Measurements from ENCODE around the gene CREB3L1. TPM values are rescaled to one million over a fixed set of nuclear protein-coding genes. Genes with fewer than 3 reads are reported as not detected.

CREB3L1 gene
- total RNA-seq, 1 experiment from 2014 or later = not detected

GRCh38 chr11:46286789-46287188 is 9.3 kb downstream of the CREB3L1 start:
- Histone ChIP-seq H3K9me2 (replicated peaks; ENCODE audit: insufficient read depth, low read length) (no peaks in the 10 kb centered on the region), H3K9ac (ENCODE audit: low read length) (no peak overlapping the region), H3K4me3 (ENCODE audit: low read length) (no peak overlapping the region), H3K27me3 (ENCODE audit: low read length) (no peaks in the 10 kb centered on the region), H4K20me1 (ENCODE audit: insufficient read depth, low read depth, low read length) (no peaks in the 10 kb centered on the region), H3K27ac (ENCODE audit: low read length) (no peak overlapping the region), H3K79me2 (ENCODE audit: low read length) (no peaks in the 10 kb centered on the region), H3K4me1 (ENCODE audit: low read length) (peaks cover 8% of the 10 kb centered on the region), H3K9me3 (ENCODE audit: low read length) (no peaks in the 10 kb centered on the region), H3K36me3 (ENCODE audit: insufficient read depth, low read length) (no peaks in the 10 kb centered on the region), H2AFZ (ENCODE audit: low read length) (no peak overlapping the region), H3K4me2 (ENCODE audit: low read depth, low read length, poor library complexity, severe bottlenecking) (no peak overlapping the region)
- no peak for DNase-seq

GRCh38 chr11:46288451-46288850 is 11.0 kb downstream of the CREB3L1 start:
- Histone ChIP-seq H3K36me3 (ENCODE audit: insufficient read depth, low read length) (no peaks in the 10 kb centered on the region), H3K4me3 (ENCODE audit: low read length) (no peak overlapping the region), H3K79me2 (ENCODE audit: low read length) (no peaks in the 10 kb centered on the region), H3K9me2 (replicated peaks; ENCODE audit: insufficient read depth, low read length) (no peaks in the 10 kb centered on the region), H3K4me2 (ENCODE audit: low read depth, low read length, poor library complexity, severe bottlenecking) (no peak overlapping the region), H3K9me3 (ENCODE audit: low read length) (no peaks in the 10 kb centered on the region), H3K27ac (ENCODE audit: low read length) (no peak overlapping the region), H2AFZ (ENCODE audit: low read length) (no peak overlapping the region), H3K4me1 (ENCODE audit: low read length) (no peaks in the 10 kb centered on the region), H3K27me3 (ENCODE audit: low read length) (no peaks in the 10 kb centered on the region), H3K9ac (ENCODE audit: low read length) (no peak overlapping the region), H4K20me1 (ENCODE audit: insufficient read depth, low read depth, low read length) (no peaks in the 10 kb centered on the region)
- no peak for DNase-seq

GRCh38 chr11:46290011-46290410 is 12.5 kb downstream of the CREB3L1 start:
- no peak for DNase-seq
- Histone ChIP-seq H3K9me2 (replicated peaks; ENCODE audit: insufficient read depth, low read length) (no peaks in the 10 kb centered on the region), H3K9me3 (ENCODE audit: low read length) (no peaks in the 10 kb centered on the region), H3K4me3 (ENCODE audit: low read length) (no peak overlapping the region), H3K27ac (ENCODE audit: low read length) (no peak overlapping the region), H3K9ac (ENCODE audit: low read length) (no peak overlapping the region), H3K79me2 (ENCODE audit: low read length) (no peaks in the 10 kb centered on the region), H3K4me1 (ENCODE audit: low read length) (no peaks in the 10 kb centered on the region), H3K36me3 (ENCODE audit: insufficient read depth, low read length) (no peaks in the 10 kb centered on the region), H2AFZ (ENCODE audit: low read length) (no peak overlapping the region), H4K20me1 (ENCODE audit: insufficient read depth, low read depth, low read length) (no peaks in the 10 kb centered on the region), H3K4me2 (ENCODE audit: low read depth, low read length, poor library complexity, severe bottlenecking) (no peak overlapping the region), H3K27me3 (ENCODE audit: low read length) (no peaks in the 10 kb centered on the region)

- H3K27me3 ChIP-seq (ENCODE audit: low read length) = no peaks in the 10 kb centered on the region
- H3K36me3 ChIP-seq (ENCODE audit: insufficient read depth, low read length) = no peaks in the 10 kb centered on the region
- no peaks in the 10 kb centered on the region for H3K4me1 ChIP-seq (ENCODE audit: low read length)
- H3K27ac ChIP-seq (ENCODE audit: low read length) = no peak overlapping the region
- no peaks in the 10 kb centered on the region for H3K9me2 ChIP-seq (replicated peaks; ENCODE audit: insufficient read depth, low read length)
- DNase-seq = no peak
- H3K9me3 ChIP-seq (ENCODE audit: low read length) = no peaks in the 10 kb centered on the region
- no peak overlapping the region for H2AFZ ChIP-seq (ENCODE audit: low read length)
- no peak overlapping the region for H3K4me2 ChIP-seq (ENCODE audit: low read depth, low read length, poor library complexity, severe bottlenecking)
- H3K9ac ChIP-seq (ENCODE audit: low read length) = no peak overlapping the region
- no peak overlapping the region for H3K4me3 ChIP-seq (ENCODE audit: low read length)
- H3K79me2 ChIP-seq (ENCODE audit: low read length) = no peaks in the 10 kb centered on the region
- no peaks in the 10 kb centered on the region for H4K20me1 ChIP-seq (ENCODE audit: insufficient read depth, low read depth, low read length)
These were observed 13.3 kb downstream of the CREB3L1 start for GRCh38 chr11:46290598-46291309.

GRCh38 chr11:46291441-46292150 is 14.1 kb downstream of the CREB3L1 start:
- Histone ChIP-seq H3K9me3 (ENCODE audit: low read length) (no peaks in the 10 kb centered on the region), H3K27me3 (ENCODE audit: low read length) (no peaks in the 10 kb centered on the region), H3K4me2 (ENCODE audit: low read depth, low read length, poor library complexity, severe bottlenecking) (no peak overlapping the region), H3K9me2 (replicated peaks; ENCODE audit: insufficient read depth, low read length) (no peaks in the 10 kb centered on the region), H3K9ac (ENCODE audit: low read length) (no peak overlapping the region), H3K4me3 (ENCODE audit: low read length) (no peak overlapping the region), H3K79me2 (ENCODE audit: low read length) (no peaks in the 10 kb centered on the region), H3K36me3 (ENCODE audit: insufficient read depth, low read length) (no peaks in the 10 kb centered on the region), H2AFZ (ENCODE audit: low read length) (no peak overlapping the region), H4K20me1 (ENCODE audit: insufficient read depth, low read depth, low read length) (no peaks in the 10 kb centered on the region), H3K27ac (ENCODE audit: low read length) (no peak overlapping the region), H3K4me1 (ENCODE audit: low read length) (no peaks in the 10 kb centered on the region)
- DNase-seq = no peak

GRCh38 chr11:46293066-46293465 is 15.6 kb downstream of the CREB3L1 start:
- no peaks in the 10 kb centered on the region for H3K9me2 ChIP-seq (replicated peaks; ENCODE audit: insufficient read depth, low read length)
- no peaks in the 10 kb centered on the region for H3K27me3 ChIP-seq (ENCODE audit: low read length)
- H3K79me2 ChIP-seq (ENCODE audit: low read length) = no peaks in the 10 kb centered on the region
- no peaks in the 10 kb centered on the region for H4K20me1 ChIP-seq (ENCODE audit: insufficient read depth, low read depth, low read length)
- H2AFZ ChIP-seq (ENCODE audit: low read length) = no peak overlapping the region
- H3K27ac ChIP-seq (ENCODE audit: low read length) = no peak overlapping the region
- H3K4me1 ChIP-seq (ENCODE audit: low read length) = no peaks in the 10 kb centered on the region
- no peaks in the 10 kb centered on the region for H3K9me3 ChIP-seq (ENCODE audit: low read length)
- DNase-seq = no peak
- no peaks in the 10 kb centered on the region for H3K36me3 ChIP-seq (ENCODE audit: insufficient read depth, low read length)
- no peak overlapping the region for H3K9ac ChIP-seq (ENCODE audit: low read length)
- no peak overlapping the region for H3K4me2 ChIP-seq (ENCODE audit: low read depth, low read length, poor library complexity, severe bottlenecking)
- H3K4me3 ChIP-seq (ENCODE audit: low read length) = no peak overlapping the region

GRCh38 chr11:46293641-46294103 is 16.2 kb downstream of the CREB3L1 start:
- H3K36me3 ChIP-seq (ENCODE audit: insufficient read depth, low read length) = no peaks in the 10 kb centered on the region
- no peak for DNase-seq
- H3K4me2 ChIP-seq (ENCODE audit: low read depth, low read length, poor library complexity, severe bottlenecking) = no peak overlapping the region
- no peak overlapping the region for H3K4me3 ChIP-seq (ENCODE audit: low read length)
- no peaks in the 10 kb centered on the region for H4K20me1 ChIP-seq (ENCODE audit: insufficient read depth, low read depth, low read length)
- no peak overlapping the region for H2AFZ ChIP-seq (ENCODE audit: low read length)
- no peak overlapping the region for H3K27ac ChIP-seq (ENCODE audit: low read length)
- no peaks in the 10 kb centered on the region for H3K79me2 ChIP-seq (ENCODE audit: low read length)
- H3K9me2 ChIP-seq (replicated peaks; ENCODE audit: insufficient read depth, low read length) = no peaks in the 10 kb centered on the region
- H3K9me3 ChIP-seq (ENCODE audit: low read length) = no peaks in the 10 kb centered on the region
- no peak overlapping the region for H3K9ac ChIP-seq (ENCODE audit: low read length)
- H3K4me1 ChIP-seq (ENCODE audit: low read length) = no peaks in the 10 kb centered on the region
- H3K27me3 ChIP-seq (ENCODE audit: low read length) = no peaks in the 10 kb centered on the region

GRCh38 chr11:46294365-46295309 is 17.2 kb downstream of the CREB3L1 start:
- DNase-seq = no peak
- Histone ChIP-seq H2AFZ (ENCODE audit: low read length) (no peak overlapping the region), H3K27ac (ENCODE audit: low read length) (no peak overlapping the region), H3K9me3 (ENCODE audit: low read length) (no peaks in the 10 kb centered on the region), H3K9ac (ENCODE audit: low read length) (no peak overlapping the region), H3K4me3 (ENCODE audit: low read length) (no peak overlapping the region), H3K4me2 (ENCODE audit: low read depth, low read length, poor library complexity, severe bottlenecking) (no peak overlapping the region), H3K4me1 (ENCODE audit: low read length) (no peaks in the 10 kb centered on the region), H3K36me3 (ENCODE audit: insufficient read depth, low read length) (no peaks in the 10 kb centered on the region), H4K20me1 (ENCODE audit: insufficient read depth, low read depth, low read length) (no peaks in the 10 kb centered on the region), H3K9me2 (replicated peaks; ENCODE audit: insufficient read depth, low read length) (no peaks in the 10 kb centered on the region), H3K27me3 (ENCODE audit: low read length) (no peaks in the 10 kb centered on the region), H3K79me2 (ENCODE audit: low read length) (no peaks in the 10 kb centered on the region)

Measured in Karpas-422 (cell line).